Lower leg skin (tissue), 4 donors: ENCODE data around the gene ATP13A3. TPM values are rescaled to one million over a fixed set of nuclear protein-coding genes. Genes with fewer than 3 reads are reported as not detected.

Experiments
- DNase-seq, 2 donors: peaks; one replicate each; pipeline ENCODE4 v3.0.0-alpha.2; 2019; ENCODE audit warnings: low spot score in 2 of 2
- H3K4me3 ChIP-seq: fragments of 200-600 bp; sonication (generic); 2 replicates; pipeline ENCODE4 v1.5.1; 2017; ENCODE audit warnings: mild to moderate bottlenecking, low read depth; ENCODE audit not compliant: poor library complexity, severe bottlenecking
- POLR2A ChIP-seq, 2 donors: fragments of 450-650 bp; IDR thresholded peaks; one replicate each; pipeline ENCODE4 v1.6.1; 2016 to 2017; ENCODE audit warnings: antibody characterized with exemption in 2 of 2, mild to moderate bottlenecking in 1 of 2, moderate library complexity in 1 of 2
- WGBS, 2 donors: methylation state at CpG; one replicate each; pipeline ENCODE4 v1.1.5; 2018; 5-methylcytosine and 5-hydroxymethylcytosine counted together
- intact Hi-C: fragments of 100-400 bp; cut with DNase I; formaldehyde crosslinking; loops from one replicate; pipeline ENCODE4 v1.15.0; 2023; ENCODE audit warnings: low total_unique reads
- total RNA-seq, 4 donors: library from RNA; depleted of rRNA; stranded (reverse); fragments of >200 nt; gene quantifications; one replicate each; pipeline ENCODE4 v1.1.0, GENCODE V29; 2016
- TF ChIP-seq, protein P1 (sequence below), 3 donors: fragments of 450-650 bp; IDR thresholded peaks; one replicate each; pipeline ENCODE4 v1.5.1; 2016; ENCODE audit warnings: antibody characterized with exemption in 3 of 3, mild to moderate bottlenecking in 3 of 3, moderate library complexity in 2 of 3

Gene ATP13A3
- total RNA-seq, 4 donors from 2014 or later: 35.0 to 40.6 (median 38.2) TPM

DNA sequence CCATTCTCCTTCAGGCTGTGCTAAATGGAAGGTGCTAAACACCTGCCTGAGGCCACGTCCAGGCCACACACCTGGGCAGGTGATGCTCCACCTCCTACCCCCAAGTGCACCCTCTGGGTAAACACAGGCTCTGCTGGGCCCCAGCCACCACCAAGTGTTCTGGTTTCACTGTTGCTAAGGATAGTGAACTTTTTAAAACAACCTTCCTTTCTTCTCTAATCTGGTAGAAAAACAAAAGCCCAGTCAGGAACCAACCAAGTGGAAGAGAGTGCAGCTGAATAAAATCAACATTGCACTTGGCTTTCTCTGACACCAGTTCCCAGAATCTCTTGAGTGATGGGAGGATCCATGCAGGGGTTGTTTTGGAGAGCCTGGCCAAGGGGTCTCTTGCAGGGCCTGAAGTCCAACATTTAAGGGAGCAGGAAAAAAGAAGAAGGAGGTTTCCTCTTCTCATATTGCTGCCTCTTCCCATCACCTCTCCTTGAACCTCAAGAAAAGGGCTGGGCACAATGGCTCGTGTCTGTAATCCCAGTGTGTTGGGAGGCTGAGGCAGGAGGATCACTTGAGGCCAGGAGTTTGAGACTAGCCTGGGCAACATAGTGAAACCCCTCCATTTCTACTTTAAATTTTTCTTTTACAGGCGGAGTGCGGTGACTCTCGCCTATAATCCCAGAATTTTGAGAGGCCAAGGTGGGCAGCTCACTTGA lies 26.2 kb upstream of the ATP13A3 start:
- intact Hi-C loops: no loop called here
- WGBS, 2 donors: 83 to 89% methylated on average over 5 of the region's 5 CpGs
- TF ChIP-seq POLR2A (IDR thresholded peaks at IDR 0.05): no peak
- TF ChIP-seq, protein P1, sequence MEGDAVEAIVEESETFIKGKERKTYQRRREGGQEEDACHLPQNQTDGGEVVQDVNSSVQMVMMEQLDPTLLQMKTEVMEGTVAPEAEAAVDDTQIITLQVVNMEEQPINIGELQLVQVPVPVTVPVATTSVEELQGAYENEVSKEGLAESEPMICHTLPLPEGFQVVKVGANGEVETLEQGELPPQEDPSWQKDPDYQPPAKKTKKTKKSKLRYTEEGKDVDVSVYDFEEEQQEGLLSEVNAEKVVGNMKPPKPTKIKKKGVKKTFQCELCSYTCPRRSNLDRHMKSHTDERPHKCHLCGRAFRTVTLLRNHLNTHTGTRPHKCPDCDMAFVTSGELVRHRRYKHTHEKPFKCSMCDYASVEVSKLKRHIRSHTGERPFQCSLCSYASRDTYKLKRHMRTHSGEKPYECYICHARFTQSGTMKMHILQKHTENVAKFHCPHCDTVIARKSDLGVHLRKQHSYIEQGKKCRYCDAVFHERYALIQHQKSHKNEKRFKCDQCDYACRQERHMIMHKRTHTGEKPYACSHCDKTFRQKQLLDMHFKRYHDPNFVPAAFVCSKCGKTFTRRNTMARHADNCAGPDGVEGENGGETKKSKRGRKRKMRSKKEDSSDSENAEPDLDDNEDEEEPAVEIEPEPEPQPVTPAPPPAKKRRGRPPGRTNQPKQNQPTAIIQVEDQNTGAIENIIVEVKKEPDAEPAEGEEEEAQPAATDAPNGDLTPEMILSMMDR (IDR thresholded peaks at IDR 0.05): no peak
- DNase-seq: no peak
- H3K4me3 ChIP-seq: no peak overlapping the region

DNA sequence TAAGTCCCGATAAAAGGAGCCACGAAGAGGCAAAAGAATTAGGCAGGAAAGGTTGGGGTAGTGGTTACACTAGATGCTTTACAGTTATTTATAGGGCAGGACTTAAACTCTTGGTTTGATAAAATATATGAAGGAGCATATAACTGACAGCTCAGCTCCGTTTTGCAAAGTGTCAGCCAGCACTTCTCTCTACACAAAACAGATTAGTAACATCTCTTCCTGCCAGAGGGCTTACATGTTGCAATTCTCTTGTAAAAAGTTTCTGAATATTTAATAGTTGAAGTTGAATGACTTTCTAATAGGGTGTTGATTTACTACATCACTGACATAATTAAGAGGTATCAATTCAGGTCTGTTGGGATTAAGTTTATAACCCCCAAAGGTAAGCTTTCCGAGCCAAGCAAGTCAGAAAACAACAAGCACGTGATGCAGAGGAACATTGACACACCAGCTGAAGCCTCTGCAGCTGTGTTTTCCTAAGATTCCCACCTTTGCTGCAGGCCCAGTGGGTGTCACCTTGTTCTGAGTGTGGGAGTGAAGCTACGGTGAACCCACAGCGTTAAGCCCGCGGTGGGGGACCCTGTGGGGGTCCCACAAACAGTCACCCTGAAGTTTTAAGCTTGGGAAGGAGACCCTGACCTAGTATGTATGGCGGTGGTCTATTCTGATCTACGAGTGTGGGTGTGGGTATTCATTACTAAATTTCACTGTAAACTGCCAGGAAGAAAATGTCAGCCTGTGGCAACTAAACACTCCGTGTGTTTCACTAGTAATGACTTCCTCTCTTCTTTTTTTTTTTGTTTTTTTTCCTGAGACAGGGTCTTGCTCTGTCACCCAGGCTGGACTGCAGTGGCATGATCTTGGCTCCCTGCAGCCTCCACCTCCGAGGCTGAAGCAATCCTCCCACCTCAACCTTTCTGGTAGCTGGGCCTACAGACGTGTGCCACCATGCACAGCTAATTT lies 22.0 kb upstream of the ATP13A3 start:
- TF ChIP-seq, protein P1 (IDR thresholded peaks at IDR 0.05): no peak
- TF ChIP-seq POLR2A (IDR thresholded peaks at IDR 0.05): no peak
- H3K4me3 ChIP-seq: no peak overlapping the region
- whole genome bisulfite sequencing, 2 donors: 48 to 49% methylated on average over 14 of the region's 14 CpGs
- no peak for DNase-seq
- intact Hi-C loops: no loop called here

DNA sequence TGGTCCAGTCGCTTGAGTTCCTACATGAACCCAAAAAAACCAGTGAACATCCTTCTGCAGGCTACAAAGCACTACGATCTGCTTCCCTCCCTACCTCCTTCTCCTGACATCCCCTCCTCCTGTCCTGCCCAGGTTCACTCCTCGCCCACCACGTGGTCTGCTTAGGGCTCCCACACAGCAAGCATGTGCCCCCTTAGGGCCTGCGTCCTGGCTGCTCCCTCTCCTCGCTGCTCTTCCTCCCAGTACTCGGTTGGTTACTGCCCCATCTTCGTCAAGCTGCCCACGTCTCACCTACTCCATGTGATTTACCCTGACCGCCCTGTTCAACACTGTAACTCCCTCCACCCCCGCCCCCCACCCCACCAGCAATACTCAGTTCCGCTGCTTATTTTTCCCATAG lies 20.8 kb upstream of the ATP13A3 start:
- intact Hi-C loops: no loop called here
- no peak for DNase-seq
- 85 to 86% methylated on average over 12 of the region's 12 CpGs for WGBS, 2 donors
- TF ChIP-seq POLR2A (IDR thresholded peaks at IDR 0.05): no peak
- TF ChIP-seq, protein P1 (IDR thresholded peaks at IDR 0.05): no peak
- H3K4me3 ChIP-seq: no peak overlapping the region

DNA sequence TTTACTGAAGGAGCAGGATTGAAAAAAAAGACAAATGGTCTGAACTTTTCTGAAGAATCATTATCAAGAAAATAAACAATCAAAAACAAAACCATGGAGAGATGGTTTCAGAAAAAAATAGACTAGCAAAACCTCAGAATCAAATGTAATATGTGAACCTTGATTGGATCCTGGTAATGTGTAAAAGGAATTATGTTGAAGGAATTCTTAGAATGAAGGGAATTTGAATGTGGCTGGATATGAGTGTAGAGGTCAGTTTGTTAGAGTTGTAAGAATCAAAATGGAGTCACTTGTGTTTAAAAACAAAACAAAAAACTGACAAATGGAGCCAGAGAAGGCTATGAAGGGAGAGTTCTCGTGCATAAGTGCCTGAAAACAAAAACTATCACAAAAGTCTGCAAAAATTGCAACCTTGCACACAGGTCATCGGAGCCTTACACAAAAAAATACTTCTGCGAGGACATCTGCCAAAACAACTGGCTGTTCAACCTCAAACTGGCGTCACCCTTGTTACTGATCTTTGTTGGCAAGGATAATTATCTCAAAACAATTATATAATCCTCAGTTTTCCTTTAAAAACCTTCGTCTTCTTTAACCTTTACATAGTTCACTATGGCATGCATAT lies 19.1 kb upstream of the ATP13A3 start:
- 70 to 77% methylated on average over 5 of the region's 5 CpGs for WGBS, 2 donors
- H3K4me3 ChIP-seq: no peak overlapping the region
- no peak for DNase-seq
- intact Hi-C loops: no loop called here
- TF ChIP-seq, protein P1 (IDR thresholded peaks at IDR 0.05): no peak
- TF ChIP-seq POLR2A (IDR thresholded peaks at IDR 0.05): no peak

DNA sequence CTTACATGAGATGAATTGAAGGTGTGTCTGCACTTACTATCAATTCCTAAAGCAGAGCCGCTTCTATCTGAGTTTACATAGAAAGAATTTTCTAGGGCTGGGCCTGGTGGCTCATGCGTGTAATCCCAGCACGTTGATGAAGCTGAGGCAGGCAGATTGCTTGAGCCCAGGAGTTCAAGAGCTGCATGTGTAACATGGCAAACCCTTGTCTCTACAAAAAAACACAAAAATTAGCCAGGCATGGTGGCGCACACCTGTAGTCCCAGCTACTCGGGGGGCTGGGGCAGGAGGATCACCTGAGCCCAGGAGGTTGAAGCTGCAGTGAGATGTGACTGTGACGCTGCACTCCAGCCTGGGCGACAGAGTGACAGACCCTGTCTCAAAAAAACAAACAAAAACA lies 18.1 kb upstream of the ATP13A3 start:
- TF ChIP-seq, protein P1 (IDR thresholded peaks at IDR 0.05): no peak
- TF ChIP-seq POLR2A (IDR thresholded peaks at IDR 0.05): no peak
- no peak for DNase-seq
- 94 to 95% methylated on average over 7 of the region's 7 CpGs for whole genome bisulfite sequencing, 2 donors
- H3K4me3 ChIP-seq: no peak overlapping the region
- intact Hi-C loops: no loop called here
